Activated T-cell treated with anti-CD3 and anti-CD28 coated beads, Interleukin-2, amount 50 U/mL, for 24 hours (primary cell): ENCODE data around the gene DKC1.

Experiments
- DNase-seq: peaks from one replicate; pipeline ENCODE4 v3.0.0-alpha.2; 2020
- H3K27ac Mint-ChIP-seq: 2 replicates; pipeline ENCODE4 v1.8.0; 2020; ENCODE audit warnings: mild to moderate bottlenecking, mixed read lengths
- H3K27me3 Mint-ChIP-seq: 2 replicates; pipeline ENCODE4 v1.8.0; 2020; ENCODE audit warnings: mixed read lengths
- H3K36me3 Mint-ChIP-seq: 2 replicates; pipeline ENCODE4 v1.8.0; 2020; ENCODE audit warnings: low read depth, mixed read lengths
- H3K4me1 Mint-ChIP-seq: 2 replicates; pipeline ENCODE4 v1.8.0; 2020; ENCODE audit warnings: low read depth, mixed read lengths
- H3K4me3 Mint-ChIP-seq: 2 replicates; pipeline ENCODE4 v1.8.0; 2020; ENCODE audit warnings: mild to moderate bottlenecking, moderate library complexity, mixed read lengths
- H3K9me3 Mint-ChIP-seq: 2 replicates; pipeline ENCODE4 v1.8.0; 2020; ENCODE audit warnings: mixed read lengths

Gene DKC1

DNA sequence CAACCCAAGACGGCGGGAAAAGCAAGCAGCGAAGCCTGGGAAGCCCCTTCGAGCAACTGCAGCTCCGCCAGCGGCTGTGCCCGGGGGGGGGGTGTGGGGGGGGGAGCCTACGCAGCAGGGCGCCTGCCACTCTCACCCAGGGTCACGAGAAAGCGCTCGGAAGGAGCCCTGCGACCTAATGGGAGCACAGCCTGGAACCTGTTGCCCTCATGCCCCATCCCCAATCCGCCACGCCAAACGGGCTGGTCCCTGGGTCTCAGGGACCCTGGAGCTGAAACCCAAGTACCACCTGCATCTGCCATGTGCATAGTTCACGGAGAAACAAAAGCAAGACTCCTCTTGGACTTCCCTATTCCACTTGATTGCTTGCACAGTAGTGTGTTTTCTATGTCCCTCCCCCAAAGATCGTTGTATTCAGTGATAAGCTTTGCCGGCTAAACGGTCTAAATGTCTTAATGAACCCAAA is 11.4 kb upstream of the DKC1 start:
- peak; percentile 61 for DNase-seq
- Mint-ChIP-seq H3K27me3 (peaks cover 31% of the 10 kb centered on the region), H3K36me3 (no peaks in the 10 kb centered on the region), H3K4me3 (peak overlapping the region; percentile 48), H3K27ac (peak overlapping the region; percentile 73), H3K9me3 (no peaks in the 10 kb centered on the region), H3K4me1 (peaks cover 25% of the 10 kb centered on the region)

DNA sequence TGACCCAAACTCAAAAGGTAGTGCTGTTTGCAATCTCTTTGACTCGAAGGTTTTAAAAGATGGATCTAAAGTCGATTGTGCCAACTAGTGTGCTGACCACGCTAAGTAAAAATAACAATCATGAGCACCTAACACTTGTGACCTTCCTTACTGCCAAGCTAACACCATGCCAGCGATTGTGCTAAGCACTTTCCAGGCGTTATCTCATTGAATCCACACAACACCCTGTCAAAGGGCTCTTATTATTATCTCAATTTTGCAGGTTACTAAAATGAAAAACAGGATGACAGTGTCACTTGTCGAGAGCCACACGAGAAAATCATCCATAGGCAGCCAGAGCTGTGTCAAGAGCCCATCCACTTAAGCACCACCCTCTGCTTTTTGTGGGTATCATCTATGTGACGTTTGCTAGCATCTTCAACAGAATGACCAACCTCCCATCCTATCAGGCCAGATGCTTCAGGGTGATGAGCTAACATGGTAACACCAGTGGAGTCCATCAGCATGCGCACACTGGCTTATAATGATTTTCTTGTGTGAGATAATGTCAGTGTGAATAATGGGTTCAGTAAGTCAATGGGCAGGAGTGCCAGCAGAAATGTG is 10.9 kb upstream of the DKC1 start:
- Mint-ChIP-seq H3K9me3 (no peaks in the 10 kb centered on the region), H3K27me3 (peaks cover 31% of the 10 kb centered on the region), H3K27ac (peak overlapping the region; percentile 73), H3K4me1 (peaks cover 24% of the 10 kb centered on the region), H3K4me3 (peak overlapping the region; percentile 48), H3K36me3 (no peaks in the 10 kb centered on the region)
- DNase-seq: no peak

DNA sequence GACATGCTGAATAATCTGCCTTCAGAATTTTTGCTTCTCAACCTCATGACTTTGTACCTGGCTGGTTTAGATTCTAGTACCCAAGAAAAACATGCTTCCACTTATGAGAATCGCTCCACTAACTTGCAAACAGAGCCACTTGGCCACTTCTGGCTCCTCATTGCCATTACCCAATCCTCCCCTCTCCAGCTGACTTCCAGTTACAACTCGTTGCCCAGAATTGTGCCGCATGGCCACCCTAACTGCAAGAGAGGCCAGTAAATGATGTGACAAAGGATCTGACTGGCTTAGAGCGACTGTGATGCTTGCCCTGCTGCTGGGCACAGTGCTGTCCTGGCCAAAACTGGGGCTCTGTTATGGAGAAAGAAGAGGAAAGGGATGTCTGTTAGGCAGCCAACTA is 4.0 kb upstream of the DKC1 start:
- Mint-ChIP-seq H3K27ac (no peak overlapping the region), H3K27me3 (no peaks in the 10 kb centered on the region), H3K4me3 (no peak overlapping the region), H3K9me3 (no peaks in the 10 kb centered on the region), H3K36me3 (peaks cover 7% of the 10 kb centered on the region), H3K4me1 (peaks cover 17% of the 10 kb centered on the region)
- DNase-seq: no peak

DNA sequence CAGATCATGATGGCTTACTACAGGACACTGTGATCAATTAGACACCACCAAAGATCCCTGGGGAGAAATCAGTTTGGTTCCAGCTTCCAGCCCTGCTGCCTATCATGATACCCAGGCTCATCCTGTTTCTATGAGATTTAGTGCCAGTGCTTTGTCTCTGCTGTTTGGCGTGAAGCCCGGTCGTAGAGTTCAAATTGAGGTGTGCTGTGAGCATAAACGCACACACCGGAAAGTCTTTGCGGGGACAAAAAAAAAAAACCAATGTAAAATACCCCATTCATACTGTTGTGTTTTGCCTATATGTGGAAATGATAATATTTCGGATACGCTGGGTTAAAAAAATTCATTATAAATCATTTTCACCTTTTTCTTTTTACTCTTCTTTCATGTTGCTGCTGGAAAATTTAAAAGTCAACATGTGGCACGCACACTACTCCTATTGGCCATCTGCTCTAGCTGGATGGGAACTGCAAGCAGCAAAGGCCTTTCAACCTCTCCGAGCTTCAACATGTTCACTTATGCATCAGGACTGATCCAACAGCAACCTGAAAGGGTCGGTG is 607 bp upstream of the DKC1 start:
- peak overlapping the region; percentile 91 for H3K4me3 Mint-ChIP-seq
- peaks cover 1% of the 10 kb centered on the region for H3K27me3 Mint-ChIP-seq
- peaks cover 42% of the 10 kb centered on the region for H3K4me1 Mint-ChIP-seq
- no peak for DNase-seq
- H3K36me3 Mint-ChIP-seq: peaks cover 35% of the 10 kb centered on the region
- no peaks in the 10 kb centered on the region for H3K9me3 Mint-ChIP-seq
- peak overlapping the region; percentile 95 for H3K27ac Mint-ChIP-seq

DNA sequence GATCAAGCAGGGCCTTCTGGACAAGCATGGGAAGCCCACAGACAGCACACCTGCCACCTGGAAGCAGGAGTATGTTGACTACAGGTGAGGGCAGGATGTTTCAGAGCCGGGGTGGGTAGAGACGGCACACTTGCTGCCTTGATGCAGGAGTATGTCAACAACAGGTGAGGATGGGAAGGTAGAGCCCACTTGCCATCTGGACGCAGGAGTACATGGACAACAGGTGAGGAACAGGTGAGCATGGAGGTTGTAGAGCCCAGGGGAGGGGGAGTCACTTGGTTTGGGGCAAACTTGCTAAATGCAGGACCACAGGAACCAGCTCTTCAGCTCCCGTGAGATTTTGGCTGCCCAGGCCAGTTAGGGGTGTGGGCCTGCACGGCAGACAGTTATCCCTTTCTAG is 12.0 kb downstream of the DKC1 start:
- Mint-ChIP-seq H3K27ac (peak overlapping the region; percentile 19), H3K9me3 (no peaks in the 10 kb centered on the region), H3K4me1 (peaks cover 43% of the 10 kb centered on the region), H3K36me3 (peaks cover 89% of the 10 kb centered on the region), H3K4me3 (no peak overlapping the region), H3K27me3 (peaks cover 12% of the 10 kb centered on the region)
- DNase-seq: no peak

DNA sequence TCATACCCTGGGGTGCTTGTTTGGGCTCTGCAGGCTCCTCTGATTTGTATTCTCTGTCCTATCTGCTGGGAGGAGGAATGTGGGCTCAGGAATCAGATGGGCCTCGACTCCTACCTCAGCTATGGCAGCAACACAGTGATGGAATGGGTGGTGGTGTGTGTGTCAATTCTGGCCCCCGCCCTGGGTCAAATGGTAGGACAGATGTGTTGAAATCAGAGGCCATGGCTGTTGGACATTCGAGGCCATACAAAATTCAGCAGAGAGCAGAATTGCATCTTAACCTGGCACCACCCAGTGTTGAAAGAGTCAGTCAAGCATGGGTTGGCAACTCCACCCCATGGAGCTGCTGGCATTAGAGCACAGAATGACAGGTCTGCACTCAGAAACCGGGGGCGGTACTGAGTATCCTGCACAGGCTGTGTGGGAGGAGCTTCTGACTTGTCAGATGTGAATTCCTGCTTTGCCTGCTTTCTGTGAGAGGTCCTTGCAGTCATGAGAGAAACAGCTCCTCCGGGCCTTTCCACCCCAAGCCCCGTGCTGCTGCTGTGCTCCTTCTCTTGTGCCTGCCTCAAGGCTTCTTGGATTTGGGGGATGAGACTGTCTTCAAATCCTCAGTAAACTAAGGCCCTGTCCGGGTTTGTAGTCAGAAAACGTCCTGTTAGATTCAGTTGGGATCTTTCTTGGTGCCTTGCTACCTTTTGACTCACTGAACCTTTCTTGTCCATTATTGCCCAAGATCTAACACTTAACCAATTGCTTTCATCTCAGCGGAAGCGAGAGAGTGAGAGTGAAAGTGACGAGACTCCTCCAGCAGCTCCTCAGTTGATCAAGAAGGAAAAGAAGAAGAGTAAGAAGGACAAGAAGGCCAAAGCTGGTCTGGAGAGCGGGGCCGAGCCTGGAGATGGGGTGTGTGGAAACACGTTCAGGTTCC is 13.0 kb downstream of the DKC1 start:
- Mint-ChIP-seq H3K27ac (peak overlapping the region; percentile 81), H3K36me3 (peaks cover 78% of the 10 kb centered on the region), H3K27me3 (peaks cover 12% of the 10 kb centered on the region), H3K4me1 (peaks cover 41% of the 10 kb centered on the region), H3K4me3 (no peak overlapping the region), H3K9me3 (no peaks in the 10 kb centered on the region)
- no peak for DNase-seq

DNA sequence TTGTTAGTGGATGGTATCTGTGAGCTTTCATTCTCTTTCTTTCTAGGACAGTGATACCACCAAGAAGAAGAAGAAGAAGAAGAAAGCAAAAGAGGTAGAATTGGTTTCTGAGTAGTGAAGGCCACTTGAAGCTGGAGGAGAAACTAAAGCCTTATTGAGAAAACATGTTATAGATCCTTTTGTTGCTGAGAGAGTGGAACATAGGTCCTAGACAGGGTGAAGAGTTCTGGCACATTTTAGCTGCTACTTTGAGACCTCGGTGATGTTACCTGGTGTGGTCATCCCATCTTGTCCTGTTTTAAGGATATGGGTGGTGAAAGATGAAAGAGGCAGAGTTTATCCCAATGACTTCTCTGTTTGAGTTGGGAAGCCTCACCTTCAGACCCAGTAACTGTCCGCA is 14.1 kb downstream of the DKC1 start:
- Mint-ChIP-seq H3K27me3 (peaks cover 8% of the 10 kb centered on the region), H3K27ac (peak overlapping the region; percentile 81), H3K4me3 (no peak overlapping the region), H3K9me3 (no peaks in the 10 kb centered on the region), H3K4me1 (peaks cover 36% of the 10 kb centered on the region), H3K36me3 (peaks cover 70% of the 10 kb centered on the region)
- no peak for DNase-seq

DNA sequence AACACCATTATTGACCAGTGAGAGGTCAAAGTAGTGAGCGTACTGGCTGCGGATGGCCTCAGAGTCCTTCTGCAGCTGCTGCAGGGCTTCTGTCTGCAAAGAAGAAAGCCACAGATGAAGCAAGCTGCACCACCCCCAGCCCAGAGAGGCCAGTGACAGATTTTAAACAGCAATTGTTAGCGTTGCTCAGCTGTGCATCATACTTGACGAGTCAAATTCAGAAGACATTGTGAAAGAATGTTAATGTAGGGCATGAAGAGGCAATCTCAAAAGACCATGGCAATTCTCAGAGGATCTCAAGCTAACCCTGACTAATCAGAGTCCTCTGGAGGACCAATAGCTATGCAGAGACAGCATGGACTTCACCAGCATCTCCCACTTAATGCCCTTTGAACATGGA is 16.6 kb downstream of the DKC1 start:
- H3K9me3 Mint-ChIP-seq: no peaks in the 10 kb centered on the region

DNA sequence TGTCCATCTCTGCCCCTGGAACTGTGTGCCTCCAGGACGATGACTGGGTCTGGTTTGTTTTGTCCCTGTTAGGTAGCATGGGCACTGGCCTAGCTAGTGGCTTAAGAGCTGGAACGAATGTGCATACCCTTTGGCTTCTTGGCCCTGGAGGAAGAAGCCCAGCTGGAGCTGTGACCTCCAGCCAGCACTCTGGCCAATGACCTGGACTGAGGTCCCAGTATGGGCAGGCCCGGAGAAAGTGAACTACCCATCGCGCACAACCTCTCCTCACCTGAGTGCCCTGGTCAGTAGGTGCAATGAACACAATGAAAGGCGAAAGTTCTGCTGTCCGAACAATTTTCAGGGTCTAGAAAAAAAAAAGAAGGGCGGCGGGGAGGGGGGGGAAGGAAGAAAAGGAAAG is 18.3 kb downstream of the DKC1 start:
- peaks cover 36% of the 10 kb centered on the region for H3K36me3 Mint-ChIP-seq
- H3K4me3 Mint-ChIP-seq: no peak overlapping the region
- H3K27me3 Mint-ChIP-seq: peaks cover 5% of the 10 kb centered on the region
- peaks cover 23% of the 10 kb centered on the region for H3K4me1 Mint-ChIP-seq
- H3K9me3 Mint-ChIP-seq: no peaks in the 10 kb centered on the region
- H3K27ac Mint-ChIP-seq: no peak overlapping the region
- no peak for DNase-seq

More for the DNA sequence above, 16.6 kb downstream of the DKC1 start:
- Mint-ChIP-seq H3K27ac (peak overlapping the region; percentile 54), H3K4me3 (no peak overlapping the region), H3K4me1 (peaks cover 37% of the 10 kb centered on the region), H3K27me3 (peaks cover 8% of the 10 kb centered on the region), H3K36me3 (peaks cover 53% of the 10 kb centered on the region)
- DNase-seq: no peak

DNA sequence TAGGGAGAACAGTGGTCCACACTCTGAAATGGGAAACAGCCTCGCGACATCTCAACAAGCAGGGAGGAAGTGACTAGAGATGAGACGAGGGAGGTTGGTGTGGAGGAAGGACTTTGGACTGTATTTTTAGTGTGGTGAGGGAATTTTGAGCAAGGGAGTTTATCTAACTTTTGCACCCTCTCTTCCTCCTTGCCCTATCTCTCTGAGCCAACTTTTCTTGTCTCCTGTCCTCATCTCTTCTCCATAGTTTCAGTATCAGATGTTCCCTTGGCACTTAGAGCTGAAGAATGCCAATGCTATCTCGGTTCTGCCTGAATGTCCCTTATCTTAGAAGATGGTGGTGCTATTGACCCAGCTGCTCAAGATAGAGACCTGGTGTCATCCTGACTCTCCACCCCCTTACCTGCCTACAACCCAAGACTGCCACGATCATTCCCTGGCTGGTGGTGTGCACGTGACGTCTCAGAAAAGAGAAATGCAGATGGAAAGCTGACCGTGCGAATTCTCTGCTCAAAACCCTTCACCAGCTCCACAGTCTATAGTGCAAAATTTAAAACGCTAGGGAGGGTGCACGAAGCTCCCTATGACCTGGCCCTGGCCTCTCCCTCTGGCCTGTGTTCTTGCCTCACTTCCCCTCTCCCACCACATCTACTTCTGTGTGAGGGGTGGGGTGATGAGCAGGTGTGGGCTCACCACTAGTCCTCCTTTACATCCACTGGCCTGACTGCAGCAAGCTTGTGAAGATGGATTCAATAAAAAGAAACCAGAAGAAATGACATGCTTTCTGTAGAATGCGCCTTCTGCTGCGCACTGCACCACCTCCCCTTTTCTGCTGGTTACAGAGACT is 21.7 kb downstream of the DKC1 start:
- Mint-ChIP-seq H3K4me3 (no peak overlapping the region), H3K27ac (no peak overlapping the region)

DNA sequence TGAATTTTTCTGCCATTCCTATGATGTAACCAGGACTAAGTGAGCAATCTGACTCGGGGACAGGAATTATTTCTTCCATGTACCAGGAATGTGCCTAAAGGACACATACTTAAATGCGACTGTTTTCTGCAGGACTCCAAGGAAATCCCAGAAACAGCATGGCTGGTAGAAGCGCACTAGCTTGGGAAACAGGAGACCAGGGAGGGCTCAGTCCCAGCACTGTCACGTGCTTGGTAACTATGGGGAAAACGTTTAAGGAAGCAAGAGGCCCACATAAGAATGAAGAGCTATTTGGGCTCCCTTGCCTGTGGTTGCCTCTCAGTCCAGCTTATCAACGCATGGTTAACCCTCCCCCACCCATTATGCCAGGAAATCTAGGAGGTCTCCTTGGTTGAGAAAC is 23.1 kb downstream of the DKC1 start:
- Mint-ChIP-seq H3K27me3 (peaks cover 5% of the 10 kb centered on the region), H3K36me3 (peaks cover 6% of the 10 kb centered on the region), H3K4me3 (no peak overlapping the region), H3K9me3 (no peaks in the 10 kb centered on the region), H3K27ac (no peak overlapping the region), H3K4me1 (peaks cover 16% of the 10 kb centered on the region)
- no peak for DNase-seq

More for the DNA sequence above, 21.7 kb downstream of the DKC1 start:
- DNase-seq: no peak
- H3K4me1 Mint-ChIP-seq: peaks cover 16% of the 10 kb centered on the region
- no peaks in the 10 kb centered on the region for H3K9me3 Mint-ChIP-seq
- peaks cover 5% of the 10 kb centered on the region for H3K27me3 Mint-ChIP-seq
- H3K36me3 Mint-ChIP-seq: peaks cover 8% of the 10 kb centered on the region

DNA sequence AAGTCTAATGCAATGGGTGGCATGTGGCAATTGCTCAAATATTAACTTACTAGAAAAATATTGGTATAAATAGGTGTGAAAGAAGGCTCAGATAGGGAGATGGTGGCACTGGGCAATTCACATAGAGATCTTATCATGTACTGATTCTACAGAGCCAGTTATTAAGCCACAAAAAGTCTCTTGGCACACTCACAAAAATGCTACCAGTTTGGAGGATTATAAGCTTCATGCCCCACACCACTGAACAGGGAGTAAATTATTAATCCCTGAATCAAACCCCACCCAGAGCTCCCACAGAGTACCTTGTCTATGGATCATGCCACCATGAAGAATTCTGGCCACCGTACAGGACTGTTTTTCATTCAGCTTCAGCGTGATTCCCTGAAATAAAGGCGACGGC is 28.8 kb downstream of the DKC1 start:
- no peak for DNase-seq
- no peaks in the 10 kb centered on the region for H3K36me3 Mint-ChIP-seq
- H3K27ac Mint-ChIP-seq: no peak overlapping the region
- peaks cover under 1% of the 10 kb centered on the region for H3K27me3 Mint-ChIP-seq
- H3K9me3 Mint-ChIP-seq: no peaks in the 10 kb centered on the region
- H3K4me1 Mint-ChIP-seq: peaks cover 8% of the 10 kb centered on the region
- no peak overlapping the region for H3K4me3 Mint-ChIP-seq

DNA sequence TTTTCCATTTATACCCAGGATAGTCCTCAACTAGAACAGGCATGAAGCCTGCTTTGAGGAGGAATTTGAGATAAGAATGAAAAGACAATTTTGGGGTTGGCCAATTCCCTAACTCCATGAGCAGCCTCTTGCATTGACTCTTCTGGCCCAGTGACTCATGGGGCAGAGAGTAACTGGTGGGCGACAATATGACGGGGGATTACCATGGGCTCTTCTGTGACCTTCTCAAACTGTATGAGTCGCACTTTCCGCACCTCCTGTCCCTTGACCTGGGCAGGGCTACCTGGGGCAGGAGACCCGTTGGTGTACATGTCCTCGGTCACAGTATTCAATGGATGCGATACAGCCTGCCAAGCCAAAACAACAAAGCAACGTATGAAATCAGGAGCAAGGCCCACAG is 29.3 kb downstream of the DKC1 start:
- no peak overlapping the region for H3K27ac Mint-ChIP-seq
- H3K9me3 Mint-ChIP-seq: no peaks in the 10 kb centered on the region
- H3K4me3 Mint-ChIP-seq: no peak overlapping the region
- peaks cover 4% of the 10 kb centered on the region for H3K27me3 Mint-ChIP-seq
- DNase-seq: no peak
- H3K36me3 Mint-ChIP-seq: no peaks in the 10 kb centered on the region
- H3K4me1 Mint-ChIP-seq: peaks cover 8% of the 10 kb centered on the region

DNA sequence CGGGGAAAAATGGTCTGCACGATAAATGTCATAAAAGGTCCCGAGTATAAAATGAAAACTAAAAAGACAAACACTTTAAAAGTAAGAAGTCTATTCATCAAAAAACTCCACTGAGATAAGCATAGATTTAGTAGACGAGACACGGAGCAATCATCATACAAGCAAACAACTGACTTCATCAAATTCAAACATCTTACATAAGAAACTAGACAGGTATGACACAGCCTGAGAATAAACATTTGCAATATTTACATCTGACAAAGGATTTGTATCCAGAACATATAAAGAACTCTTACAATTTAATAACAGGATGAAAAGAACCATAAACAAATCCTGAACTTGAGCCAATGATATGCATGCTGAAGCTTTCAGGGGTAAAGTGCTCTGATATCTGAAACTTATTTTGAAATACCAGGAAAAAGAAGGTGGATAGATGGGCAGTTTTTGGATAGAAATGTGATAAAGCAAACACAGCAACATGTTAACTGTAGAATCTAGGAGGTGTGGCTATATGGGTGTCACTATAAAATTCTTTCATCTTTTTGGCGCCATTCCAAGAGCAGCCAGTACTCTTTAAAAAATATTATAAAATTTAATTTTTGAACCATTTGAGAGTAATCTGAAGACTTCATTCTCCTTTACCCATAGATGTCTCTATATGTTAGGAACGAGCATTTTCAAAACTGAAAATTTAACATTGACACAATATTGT is 30.6 kb downstream of the DKC1 start:
- Mint-ChIP-seq H3K27me3 (peaks cover 7% of the 10 kb centered on the region), H3K9me3 (no peaks in the 10 kb centered on the region), H3K4me3 (no peak overlapping the region), H3K27ac (no peak overlapping the region), H3K4me1 (peaks cover 16% of the 10 kb centered on the region), H3K36me3 (no peaks in the 10 kb centered on the region)
- DNase-seq: no peak
